Renal cortex interstitium (tissue), 15 donors: ENCODE data around the gene AOC1. TPM values are rescaled to one million over a fixed set of nuclear protein-coding genes. Genes with fewer than 3 reads are reported as not detected.
"Not testable (repeated sequence)": the region's sequence is repeated elsewhere in the genome, so short reads cannot be mapped to it uniquely, and the experiment has no call there.

ENCODE experiments used
- DNase-seq, 11 donors: peaks; one replicate each; pipeline ENCODE4 v3.0.0-alpha.2; 2013; ENCODE audit warnings: low read depth in 9 of 11, low spot score in 4 of 11; ENCODE audit errors: extremely low read depth in 1 of 11
- long read RNA-seq, 16 experiments: transcript quantifications; one replicate each; lab custom pipeline, GENCODE V29; 2026
- polyA plus RNA-seq, 3 donors: library from polyadenylated mRNA; unstranded; fragments of 120-200 nt; gene quantifications; one replicate each; pipeline ENCODE4 v1.2.1, GENCODE V29; 2013; ENCODE audit not compliant: insufficient read length in 3 of 3

The AOC1 gene, protein sequence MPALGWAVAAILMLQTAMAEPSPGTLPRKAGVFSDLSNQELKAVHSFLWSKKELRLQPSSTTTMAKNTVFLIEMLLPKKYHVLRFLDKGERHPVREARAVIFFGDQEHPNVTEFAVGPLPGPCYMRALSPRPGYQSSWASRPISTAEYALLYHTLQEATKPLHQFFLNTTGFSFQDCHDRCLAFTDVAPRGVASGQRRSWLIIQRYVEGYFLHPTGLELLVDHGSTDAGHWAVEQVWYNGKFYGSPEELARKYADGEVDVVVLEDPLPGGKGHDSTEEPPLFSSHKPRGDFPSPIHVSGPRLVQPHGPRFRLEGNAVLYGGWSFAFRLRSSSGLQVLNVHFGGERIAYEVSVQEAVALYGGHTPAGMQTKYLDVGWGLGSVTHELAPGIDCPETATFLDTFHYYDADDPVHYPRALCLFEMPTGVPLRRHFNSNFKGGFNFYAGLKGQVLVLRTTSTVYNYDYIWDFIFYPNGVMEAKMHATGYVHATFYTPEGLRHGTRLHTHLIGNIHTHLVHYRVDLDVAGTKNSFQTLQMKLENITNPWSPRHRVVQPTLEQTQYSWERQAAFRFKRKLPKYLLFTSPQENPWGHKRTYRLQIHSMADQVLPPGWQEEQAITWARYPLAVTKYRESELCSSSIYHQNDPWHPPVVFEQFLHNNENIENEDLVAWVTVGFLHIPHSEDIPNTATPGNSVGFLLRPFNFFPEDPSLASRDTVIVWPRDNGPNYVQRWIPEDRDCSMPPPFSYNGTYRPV
- 10 to 100 TPM; 44.4 to 63.1 (median 51.1) TPM for polyA plus RNA-seq
- long read RNA-seq, donor 1, partial matches to known transcripts: 11 of 11 reads
- long read RNA-seq, donor 1, other reads (novel, unspliced or antisense): 0 of 11 reads
- long read RNA-seq, donor 2, partial matches to known transcripts: 10 of 11 reads
- long read RNA-seq, donor 2, other reads (novel, unspliced or antisense): 0 of 11 reads
- long read RNA-seq, donor 3, transcript AOC1-201 (5 exons, 2,649 nt): major isoform, 7 of 32 reads
- long read RNA-seq, donor 3, partial matches to known transcripts: 25 of 32 reads
- long read RNA-seq, donor 3, other reads (novel, unspliced or antisense): 0 of 32 reads
- long read RNA-seq, donor 4, partial matches to known transcripts: 0 of 2 reads
- long read RNA-seq, donor 4, other reads (novel, unspliced or antisense): 0 of 2 reads
- long read RNA-seq, donor 5: 0 reads
- long read RNA-seq, donor 6, partial matches to known transcripts: 23 of 23 reads
- long read RNA-seq, donor 6, other reads (novel, unspliced or antisense): 0 of 23 reads
- long read RNA-seq, donor 7, partial matches to known transcripts: 6 of 9 reads
- long read RNA-seq, donor 7, other reads (novel, unspliced or antisense): 0 of 9 reads
- long read RNA-seq, donor 8: 0 reads
- long read RNA-seq, donor 9, partial matches to known transcripts: 26 of 30 reads
- long read RNA-seq, donor 9, other reads (novel, unspliced or antisense): 0 of 30 reads
- long read RNA-seq, donor 10, partial matches to known transcripts: 30 of 33 reads
- long read RNA-seq, donor 10, other reads (novel, unspliced or antisense): 0 of 33 reads
- long read RNA-seq, donor 11, partial matches to known transcripts: 5 of 8 reads
- long read RNA-seq, donor 11, other reads (novel, unspliced or antisense): 0 of 8 reads
- long read RNA-seq, donor 12, partial matches to known transcripts: 16 of 19 reads
- long read RNA-seq, donor 12, other reads (novel, unspliced or antisense): 0 of 19 reads
- long read RNA-seq, donor 13: 0 reads
- long read RNA-seq, donor 14, transcript AOC1-201 (5 exons, 2,649 nt): major isoform, 6 of 14 reads
- long read RNA-seq, donor 14, partial matches to known transcripts: 7 of 14 reads
- long read RNA-seq, donor 14, other reads (novel, unspliced or antisense): 0 of 14 reads
- long read RNA-seq, donor 15, transcript AOC1-201 (5 exons, 2,649 nt): major isoform, 5 of 15 reads
- long read RNA-seq, donor 15, partial matches to known transcripts: 10 of 15 reads
- long read RNA-seq, donor 15, other reads (novel, unspliced or antisense): 0 of 15 reads
- long read RNA-seq, donor 16, transcript AOC1-201 (5 exons, 2,649 nt): major isoform, 27 of 88 reads
- long read RNA-seq, donor 16, partial matches to known transcripts: 57 of 88 reads
- long read RNA-seq, donor 16, other reads (novel, unspliced or antisense): 0 of 88 reads

DNA sequence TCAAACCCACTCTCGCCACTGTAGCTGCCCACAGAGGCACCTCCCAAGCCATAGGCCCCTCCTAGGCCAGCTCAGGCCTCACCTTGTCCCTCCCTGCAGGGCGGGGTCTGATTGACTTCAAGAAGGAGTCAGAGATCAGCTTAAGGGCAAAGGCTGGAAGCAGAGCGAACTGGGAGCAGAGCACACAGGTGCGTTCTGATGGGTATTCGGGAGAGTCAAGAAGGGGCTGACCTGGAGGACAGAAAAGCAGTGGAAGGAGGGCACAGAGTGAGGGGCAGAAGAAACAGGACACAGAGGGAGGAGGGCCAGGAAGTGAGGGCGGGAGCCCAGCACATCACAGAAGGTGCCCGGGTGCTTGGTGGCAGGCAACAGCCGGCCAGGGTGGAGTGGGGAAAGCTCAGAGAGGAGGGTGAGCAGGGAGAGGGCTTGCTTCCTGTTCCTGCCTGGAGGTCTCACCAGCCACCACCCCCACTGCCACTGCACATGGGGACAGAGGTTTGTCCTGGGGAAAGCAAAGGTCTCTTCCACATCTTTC, at the start of gene AOC1:
AOC1 (plus strand) TSS at position 147 of the 535 bp plus-strand sequence. CDS start 3,954 bp downstream, outside the sequence.
- DNase-seq: no peak

DNA sequence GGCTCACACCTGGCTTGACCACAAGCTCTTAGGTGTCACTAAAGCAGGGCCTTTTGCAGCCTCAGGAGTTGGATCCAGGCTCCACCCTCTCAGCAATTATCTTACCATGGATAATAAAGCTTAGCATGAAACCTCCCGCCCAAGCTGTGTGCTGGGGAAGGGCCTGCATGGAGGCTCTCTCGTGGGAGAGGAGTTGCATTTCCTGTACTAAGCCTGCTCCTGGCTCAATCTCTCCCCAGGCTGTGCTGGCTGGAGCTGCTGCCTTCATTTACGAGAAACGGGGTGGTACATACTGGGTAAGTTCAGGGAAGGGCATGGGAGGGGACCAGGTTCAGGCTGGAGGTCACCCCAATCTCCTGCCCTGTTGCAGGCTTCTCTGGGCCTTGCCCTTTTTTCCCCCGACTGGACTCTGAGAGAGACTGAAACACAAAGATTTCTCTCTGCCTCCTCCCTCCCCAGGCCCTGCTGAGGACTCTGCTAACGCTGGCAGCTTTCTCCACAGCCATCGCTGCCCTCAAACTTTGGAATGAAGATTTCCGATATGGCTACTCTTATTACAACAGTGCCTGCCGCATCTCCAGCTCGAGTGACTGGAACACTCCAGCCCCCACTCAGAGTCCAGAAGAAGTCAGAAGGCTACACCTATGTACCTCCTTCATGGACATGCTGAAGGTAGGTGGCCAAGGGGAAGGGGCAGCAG, 49.0 kb upstream of the AOC1 start:
- DNase-seq: no peak

DNA sequence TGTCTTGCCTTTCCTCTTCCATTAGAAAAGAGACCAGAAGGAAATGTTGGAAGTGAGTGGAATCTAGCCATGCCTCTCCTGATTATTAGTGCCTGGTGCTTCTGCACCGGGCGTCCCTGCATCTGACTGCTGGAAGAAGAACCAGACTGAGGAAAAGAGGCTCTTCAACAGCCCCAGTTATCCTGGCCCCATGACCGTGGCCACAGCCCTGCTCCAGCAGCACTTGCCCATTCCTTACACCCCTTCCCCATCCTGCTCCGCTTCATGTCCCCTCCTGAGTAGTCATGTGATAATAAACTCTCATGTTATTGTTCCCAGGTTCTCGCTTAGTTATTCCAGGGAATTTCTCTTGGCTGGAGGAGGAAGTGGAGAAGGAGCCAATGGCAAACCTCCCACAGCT, 47.5 kb upstream of the AOC1 start:
- no peak for DNase-seq

DNA sequence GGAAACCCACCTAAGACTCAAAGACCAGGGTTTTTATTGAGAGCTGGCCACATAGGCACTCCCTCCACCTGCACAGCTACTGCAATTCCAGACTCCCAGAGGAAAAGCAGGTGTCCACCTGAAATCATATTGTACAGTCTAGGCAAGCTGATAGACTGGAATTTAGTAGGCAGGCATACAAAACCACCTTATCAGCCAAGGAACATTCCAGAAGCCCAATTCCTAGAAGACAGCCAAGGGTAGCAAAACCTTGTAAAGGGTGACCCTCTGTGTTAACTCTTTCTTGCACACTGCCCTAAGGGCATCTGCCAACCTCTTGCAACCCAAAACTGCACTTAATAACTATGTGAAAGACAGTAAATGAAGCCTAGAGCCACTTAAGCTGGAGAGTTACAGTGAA, 46.5 kb upstream of the AOC1 start:
- no peak for DNase-seq

DNA sequence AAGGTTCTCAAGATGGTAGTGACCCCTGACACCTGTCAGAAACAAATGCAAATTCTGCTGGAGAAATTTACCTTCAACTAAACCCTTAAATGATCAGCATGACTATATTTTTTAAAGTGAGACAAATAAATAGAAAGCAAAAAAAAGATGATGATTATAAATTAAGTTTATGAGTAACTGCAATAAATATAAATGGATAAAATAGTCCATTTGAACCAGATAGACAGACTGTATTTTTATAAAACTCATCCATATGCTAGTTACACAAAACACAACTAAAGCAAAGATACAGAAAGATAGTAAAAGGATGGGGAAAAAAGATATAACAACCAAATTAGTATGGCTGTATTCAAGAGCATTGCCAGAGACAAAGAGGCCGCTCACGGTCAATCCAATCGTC, 45.9 kb upstream of the AOC1 start:
- DNase-seq: no peak

DNA sequence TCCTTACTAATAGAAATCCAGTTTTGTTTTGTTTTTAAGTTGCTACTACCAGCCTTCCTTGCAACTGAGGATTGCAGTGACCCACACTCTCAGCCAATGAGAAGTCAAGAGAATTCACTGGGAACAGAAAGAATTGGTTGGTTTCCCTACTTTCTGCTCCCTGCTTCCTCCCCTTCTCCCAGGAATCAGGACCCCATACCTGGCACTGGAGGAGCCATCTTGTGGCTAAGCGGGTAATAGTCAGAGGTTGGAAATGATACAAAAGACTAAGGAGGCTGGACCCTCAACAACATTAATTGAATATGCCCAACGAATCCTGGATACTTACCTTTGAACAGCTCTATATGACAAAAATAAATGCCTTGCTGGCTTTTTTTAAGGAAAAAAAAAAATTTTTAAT, 45.5 kb upstream of the AOC1 start:
- DNase-seq: no peak

DNA sequence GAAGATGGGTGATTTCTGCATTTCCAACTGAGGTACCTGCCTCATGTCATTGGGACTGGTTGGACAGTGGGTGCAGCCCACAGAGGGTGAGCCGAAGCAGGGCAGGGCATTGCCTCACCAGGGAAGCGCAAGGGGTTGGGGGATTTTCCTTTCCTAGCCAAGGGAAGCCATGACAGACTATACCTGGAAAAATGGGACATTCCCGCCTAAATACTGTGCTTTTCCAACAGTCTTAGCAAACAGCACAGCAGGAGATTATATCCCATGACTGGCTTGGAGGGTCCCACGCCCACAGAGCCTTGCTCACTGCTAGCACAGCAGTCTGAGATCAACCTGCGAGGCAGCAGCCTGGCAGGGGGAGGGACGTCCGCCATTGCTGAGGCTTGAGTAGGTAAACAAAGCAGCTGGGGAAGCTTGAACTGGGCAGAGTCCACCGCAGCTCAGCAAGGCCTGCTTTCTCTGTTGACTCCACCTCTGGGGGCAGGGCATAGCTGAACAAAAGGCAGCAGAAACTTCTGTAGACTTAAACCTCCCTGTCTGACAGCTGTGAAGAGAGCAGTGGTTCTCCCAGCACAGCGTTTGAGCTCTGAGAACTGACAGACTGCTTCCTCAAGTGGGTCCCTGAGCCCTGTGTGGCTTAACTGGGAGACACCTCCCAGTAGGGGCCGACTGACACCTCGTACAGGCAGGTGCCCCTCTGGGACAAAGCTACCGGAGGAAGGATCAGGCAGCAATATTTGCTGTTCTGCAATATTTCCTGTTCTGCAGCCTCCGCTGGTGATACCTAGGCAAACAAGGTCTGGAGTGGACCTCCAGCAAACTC, 44.5 kb upstream of the AOC1 start:
- not testable (repeated sequence) for DNase-seq

DNA sequence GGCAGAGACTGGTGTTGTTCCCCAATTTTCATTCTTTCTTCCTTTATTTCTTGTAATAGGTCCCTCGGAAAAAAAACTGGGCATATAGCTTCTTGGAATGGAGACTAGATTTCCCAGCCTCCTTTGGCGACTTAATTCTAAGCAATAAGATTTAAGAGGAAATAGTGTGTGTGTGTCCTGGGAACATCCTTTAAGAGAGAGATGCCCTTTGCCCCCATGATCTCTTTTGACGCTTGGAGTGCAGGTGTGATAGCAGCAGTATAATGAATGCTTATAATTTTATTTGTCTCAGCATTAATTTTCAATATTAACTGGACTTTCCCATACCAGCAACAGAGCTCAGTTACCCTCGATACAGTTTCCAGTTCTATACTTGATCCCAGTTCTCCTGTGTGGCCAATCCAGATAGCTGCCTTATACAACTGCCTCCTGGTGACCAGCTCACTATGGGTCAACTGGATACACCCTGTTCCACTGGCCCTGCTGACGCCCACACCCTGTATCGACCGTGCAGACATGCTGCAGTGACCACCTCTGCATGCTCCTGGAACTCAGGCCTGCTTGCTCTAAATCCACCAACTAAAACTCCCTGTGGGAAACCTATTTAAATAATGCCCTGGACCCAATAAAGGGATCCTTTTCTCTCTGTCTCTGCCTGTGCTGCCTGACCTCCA, 37.9 kb upstream of the AOC1 start:
- no peak for DNase-seq

DNA sequence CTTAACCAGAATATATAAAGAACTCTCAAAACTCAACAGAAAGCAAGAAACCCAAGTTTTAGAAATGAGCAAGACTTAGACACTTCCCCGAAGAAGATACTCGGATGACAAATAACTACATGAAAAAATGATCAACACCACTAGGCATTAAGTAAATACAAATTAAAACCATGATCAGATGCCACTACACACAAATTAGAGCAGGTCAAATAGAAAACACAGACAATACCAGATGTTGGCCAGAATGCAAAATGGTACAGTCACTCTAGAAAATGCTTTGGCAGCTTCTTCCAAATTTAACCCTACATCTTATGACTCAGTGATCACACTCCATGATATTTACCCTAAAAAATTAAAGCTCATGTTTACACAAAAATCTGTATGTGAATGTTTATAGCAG, 33.3 kb upstream of the AOC1 start:
- DNase-seq: no peak

DNA sequence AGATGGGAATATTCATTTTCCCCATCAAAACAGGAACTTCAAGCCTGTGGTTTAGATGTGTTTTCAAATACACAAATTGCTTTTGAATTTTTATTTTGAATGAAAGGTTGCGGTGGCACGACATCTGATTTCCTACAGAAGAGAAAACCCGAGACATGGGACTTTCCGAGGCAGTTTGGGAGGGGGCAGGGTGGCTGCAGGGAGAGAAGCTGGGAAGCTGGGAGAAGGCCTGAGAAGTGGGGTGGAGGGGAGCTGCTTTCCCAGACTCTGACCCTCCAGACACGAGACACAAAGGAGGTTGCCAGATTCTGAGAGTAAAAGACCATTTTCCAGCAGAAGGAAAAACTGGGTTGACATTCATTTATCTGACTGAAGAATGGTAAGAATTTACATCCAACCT, 32.2 kb upstream of the AOC1 start:
- DNase-seq: no peak

DNA sequence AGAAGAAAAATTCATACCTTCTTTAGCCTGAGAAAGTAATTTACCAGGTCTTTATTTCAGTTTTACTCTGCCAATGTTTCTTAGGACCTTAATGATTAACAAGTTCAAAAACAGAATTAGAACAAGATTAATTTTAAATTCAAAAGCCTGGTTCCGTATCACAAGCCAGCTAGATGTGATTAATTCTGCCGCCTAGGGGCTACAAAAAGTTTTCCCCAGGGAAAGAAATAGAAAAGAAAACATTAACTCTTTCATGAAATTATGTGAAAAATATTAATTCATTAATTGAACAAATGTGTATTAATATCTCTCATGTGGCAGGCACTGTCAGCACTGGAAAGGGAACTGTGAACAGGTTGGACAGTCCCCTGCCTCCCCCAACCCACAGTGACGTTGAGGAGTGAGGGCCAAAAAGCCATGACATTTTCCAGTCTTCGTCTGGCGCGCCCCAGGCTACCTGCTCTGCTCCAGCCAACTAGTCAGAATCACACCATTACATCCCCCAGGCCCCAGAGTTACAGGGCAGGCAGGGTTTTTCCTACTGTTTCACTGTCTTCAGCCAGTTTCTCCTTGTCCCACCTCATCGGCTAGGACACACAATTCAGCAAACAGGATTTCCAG, 31.6 kb upstream of the AOC1 start:
- no peak for DNase-seq

DNA sequence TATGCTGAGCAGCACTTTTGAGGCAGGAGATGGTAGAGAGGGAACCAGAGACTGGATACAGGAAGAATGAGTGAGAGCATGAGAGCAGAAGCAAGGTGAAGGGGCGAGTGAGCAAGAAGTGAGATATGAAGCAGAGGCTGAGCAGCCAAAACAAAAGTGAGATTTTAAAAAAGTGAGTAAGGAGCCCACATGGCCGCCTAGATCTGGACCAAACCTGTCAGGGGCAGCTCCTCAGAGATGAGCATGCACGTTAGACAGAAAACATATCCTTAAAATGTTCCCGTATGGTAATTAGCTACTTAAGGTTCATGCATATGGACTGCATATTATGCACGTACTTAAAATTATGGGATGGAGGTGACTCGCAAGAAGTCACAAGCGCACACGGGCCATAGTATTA, 29.3 kb upstream of the AOC1 start:
- DNase-seq: no peak

DNA sequence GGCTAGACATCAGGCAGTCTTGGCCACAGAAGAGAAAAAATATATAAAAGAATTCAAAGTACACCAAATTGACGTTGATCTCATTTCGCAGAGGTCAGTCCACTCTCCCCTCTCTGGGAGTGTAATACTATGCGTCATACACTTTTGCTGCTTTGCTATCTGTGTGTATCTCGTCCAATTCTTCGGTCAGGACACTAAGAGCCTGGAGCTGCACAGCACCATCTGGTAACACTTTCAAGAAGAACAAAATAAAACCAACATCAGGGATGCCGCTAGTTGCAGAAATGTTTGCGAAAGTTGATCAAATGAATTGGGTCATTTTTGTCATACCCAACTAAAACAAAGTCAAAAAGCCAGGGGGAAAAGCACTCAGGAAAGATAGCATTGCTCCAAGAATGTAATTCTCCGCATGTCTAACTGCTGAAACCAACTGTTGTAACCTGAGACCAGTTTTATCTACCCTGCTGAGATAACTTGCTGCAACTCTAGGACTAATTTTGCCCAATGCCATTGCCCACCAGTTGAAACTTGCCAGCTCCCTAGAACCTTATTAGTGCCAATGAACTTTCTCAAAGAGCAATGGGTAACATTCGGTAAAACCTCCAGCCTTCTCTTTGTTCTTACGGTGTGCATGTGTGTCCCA, 28.7 kb upstream of the AOC1 start:
- DNase-seq: no peak

DNA sequence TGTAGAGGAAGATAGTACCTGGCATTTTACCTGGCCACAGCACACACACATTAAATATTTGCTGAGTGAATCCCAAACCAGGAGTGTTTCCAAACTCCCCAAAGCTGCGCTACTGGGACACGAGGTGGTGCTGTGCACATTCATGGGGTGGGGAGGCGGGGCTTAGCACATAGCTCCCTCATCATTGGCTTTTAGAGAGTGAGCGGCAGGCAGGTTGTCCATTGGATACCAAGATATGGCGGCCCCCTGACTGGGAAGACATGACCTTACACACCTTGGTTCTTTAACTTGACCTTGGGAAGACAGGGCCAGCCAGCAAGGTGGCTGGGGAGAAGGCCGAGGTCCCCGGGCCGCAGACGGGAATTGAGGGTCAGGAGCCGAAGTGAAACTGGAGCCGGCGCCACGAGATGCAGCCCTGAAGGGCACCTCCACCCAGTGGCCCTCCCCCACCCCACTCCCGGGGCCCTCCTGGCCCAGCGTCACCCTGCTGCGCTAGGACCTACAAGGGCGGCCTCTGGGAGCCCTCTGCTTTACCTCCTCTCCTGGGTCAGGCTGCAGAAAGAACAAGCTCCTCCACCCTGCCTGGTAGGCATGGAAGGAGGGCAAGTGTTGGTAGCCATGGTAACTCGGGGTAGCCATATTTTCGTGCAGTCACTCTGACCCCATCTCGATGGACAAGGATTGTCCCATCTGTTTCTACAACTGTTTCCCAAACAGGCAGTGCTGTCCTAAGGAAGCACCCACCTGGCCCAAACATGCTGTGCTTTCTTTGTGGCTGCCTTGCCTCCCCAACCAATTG, 27.7 kb upstream of the AOC1 start:
- DNase-seq: no peak
